ENCODE results near the gene MT3. TPM values are rescaled to one million over a fixed set of nuclear protein-coding genes. Genes with fewer than 3 reads are reported as not detected.

MT3 gene
- total and polyA plus RNA-seq, 2 experiments from 2014 or later: not detected

- ATAC-seq (no peak), DNase-seq (ENCODE audit: low spot score) (no peak)
- Histone ChIP-seq H3K36me3 (ENCODE audit: insufficient read depth) (no peaks in the 10 kb centered on the region), H4K20me1 (replicated peaks; ENCODE audit: insufficient read depth) (no peaks in the 10 kb centered on the region), H3K4me1 (ENCODE audit: insufficient read depth) (peaks cover 24% of the 10 kb centered on the region), H3K27ac (ENCODE audit: low read depth) (no peak overlapping the region), H3F3A (replicated peaks; ENCODE audit: low read depth) (peaks cover 11% of the 10 kb centered on the region; the same call in 1 of the 2 replicates), H3K4me3 (no peak overlapping the region), H3K9me2 (ENCODE audit: insufficient read depth) (no peaks in the 10 kb centered on the region), H2AFZ (no peak overlapping the region), H3K4me2 (no peak overlapping the region), H3K27me3 (ENCODE audit: insufficient read depth) (no peaks in the 10 kb centered on the region), H3K79me2 (replicated peaks; ENCODE audit: insufficient read depth) (no peaks in the 10 kb centered on the region)
- H3K27me3 Mint-ChIP-seq (ENCODE audit: insufficient read depth, low read depth, poor library complexity): peaks cover 22% of the 10 kb centered on the region
- no peaks in the 10 kb centered on the region; the same call in 2 of the 3 replicates for H3K9me3 Mint-ChIP-seq
- H3K27ac Mint-ChIP-seq: peak overlapping the region; percentile 21; the same call in 1 of the 2 replicates
- H3K4me3 Mint-ChIP-seq: no peak overlapping the region
- H3K36me3 Mint-ChIP-seq (ENCODE audit: low read depth): no peaks in the 10 kb centered on the region
- peaks cover 28% of the 10 kb centered on the region for H3K4me1 Mint-ChIP-seq
- TF ChIP-seq STAT1 (IDR thresholded peaks at IDR 0.05; ENCODE audit: unreplicated experiment): no peak
- TF ChIP-seq, protein P1, sequence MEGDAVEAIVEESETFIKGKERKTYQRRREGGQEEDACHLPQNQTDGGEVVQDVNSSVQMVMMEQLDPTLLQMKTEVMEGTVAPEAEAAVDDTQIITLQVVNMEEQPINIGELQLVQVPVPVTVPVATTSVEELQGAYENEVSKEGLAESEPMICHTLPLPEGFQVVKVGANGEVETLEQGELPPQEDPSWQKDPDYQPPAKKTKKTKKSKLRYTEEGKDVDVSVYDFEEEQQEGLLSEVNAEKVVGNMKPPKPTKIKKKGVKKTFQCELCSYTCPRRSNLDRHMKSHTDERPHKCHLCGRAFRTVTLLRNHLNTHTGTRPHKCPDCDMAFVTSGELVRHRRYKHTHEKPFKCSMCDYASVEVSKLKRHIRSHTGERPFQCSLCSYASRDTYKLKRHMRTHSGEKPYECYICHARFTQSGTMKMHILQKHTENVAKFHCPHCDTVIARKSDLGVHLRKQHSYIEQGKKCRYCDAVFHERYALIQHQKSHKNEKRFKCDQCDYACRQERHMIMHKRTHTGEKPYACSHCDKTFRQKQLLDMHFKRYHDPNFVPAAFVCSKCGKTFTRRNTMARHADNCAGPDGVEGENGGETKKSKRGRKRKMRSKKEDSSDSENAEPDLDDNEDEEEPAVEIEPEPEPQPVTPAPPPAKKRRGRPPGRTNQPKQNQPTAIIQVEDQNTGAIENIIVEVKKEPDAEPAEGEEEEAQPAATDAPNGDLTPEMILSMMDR (conservative IDR thresholded peaks at IDR 0.05; ENCODE audit: low read depth in 2 of 2): no peak
- no peak for TF ChIP-seq NANOG (IDR thresholded peaks at IDR 0.05; ENCODE audit: borderline replicate concordance)
- no peak for TF ChIP-seq EZH2phosphoT487 (IDR thresholded peaks at IDR 0.05; ENCODE audit: unreplicated experiment)
- TF ChIP-seq ZNF331 (CRISPR knock-in tag; IDR thresholded peaks at IDR 0.05; ENCODE audit: low read depth): no peak
- no peak for TF ChIP-seq ZNF462 (CRISPR knock-in tag; IDR thresholded peaks at IDR 0.05)
- TF ChIP-seq ZNF114 (CRISPR knock-in tag; IDR thresholded peaks at IDR 0.05): no peak
- TF ChIP-seq, protein P2, sequence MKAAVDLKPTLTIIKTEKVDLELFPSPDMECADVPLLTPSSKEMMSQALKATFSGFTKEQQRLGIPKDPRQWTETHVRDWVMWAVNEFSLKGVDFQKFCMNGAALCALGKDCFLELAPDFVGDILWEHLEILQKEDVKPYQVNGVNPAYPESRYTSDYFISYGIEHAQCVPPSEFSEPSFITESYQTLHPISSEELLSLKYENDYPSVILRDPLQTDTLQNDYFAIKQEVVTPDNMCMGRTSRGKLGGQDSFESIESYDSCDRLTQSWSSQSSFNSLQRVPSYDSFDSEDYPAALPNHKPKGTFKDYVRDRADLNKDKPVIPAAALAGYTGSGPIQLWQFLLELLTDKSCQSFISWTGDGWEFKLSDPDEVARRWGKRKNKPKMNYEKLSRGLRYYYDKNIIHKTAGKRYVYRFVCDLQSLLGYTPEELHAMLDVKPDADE (IDR thresholded peaks at IDR 0.05): no peak
- TF ChIP-seq JUNB (IDR thresholded peaks at IDR 0.05; ENCODE audit: unreplicated experiment): no peak
- no peak for TF ChIP-seq EZH2 (IDR thresholded peaks at IDR 0.05; ENCODE audit: low read depth, unreplicated experiment)
- no peak for TF ChIP-seq REST (IDR thresholded peaks at IDR 0.05; ENCODE audit: unreplicated experiment)
- TF ChIP-seq CREB1 (CRISPR knock-in tag; IDR thresholded peaks at IDR 0.05; ENCODE audit: low read depth): no peak
- TF ChIP-seq POLR2AphosphoS5 (IDR thresholded peaks at IDR 0.05; ENCODE audit: low read depth): no peak
Measured at GRCh38 chr16:56549744-56550385, 39.5 kb upstream of the MT3 start.

Measured in GM23338 (cell line).